NT2/D1 (cell line): Measurements from ENCODE around the gene GGA1.

Experiments used
- SUZ12 ChIP-seq: IDR thresholded peaks from 2 replicates; pipeline ENCODE4 v1.6.1; 2011; ENCODE audit not compliant: insufficient read length, insufficient read depth; ENCODE audit errors: extremely low read depth
- ZNF274 ChIP-seq: IDR thresholded peaks from 2 replicates; pipeline ENCODE4 v1.6.1; 2011; ENCODE audit warnings: mild to moderate bottlenecking, low read depth, low read length

GRCh38 chr22:37662039-37662438 lies 53.4 kb downstream of the GGA1 start:
- TF ChIP-seq SUZ12 (no peak), ZNF274 (no peak)
